HTR-8/SVneo (cell line): Measurements from ENCODE around the gene EYA2.

Source experiments
- DNase-seq: peaks from one replicate; pipeline ENCODE4 v3.0.0; 2011; ENCODE audit warnings: low spot score, mixed read lengths; ENCODE audit not compliant: insufficient read length
- FAIRE-seq: peaks from 2 replicates; lab custom pipeline; 2011; peaks lifted over from hg19 to GRCh38; lab: Jason Lieb, UNC

The EYA2 gene

GRCh38 chr20:47051936-47052526 is 157.4 kb downstream of the EYA2 start:
- DNase-seq (no peak), FAIRE-seq (no peak)

DNA sequence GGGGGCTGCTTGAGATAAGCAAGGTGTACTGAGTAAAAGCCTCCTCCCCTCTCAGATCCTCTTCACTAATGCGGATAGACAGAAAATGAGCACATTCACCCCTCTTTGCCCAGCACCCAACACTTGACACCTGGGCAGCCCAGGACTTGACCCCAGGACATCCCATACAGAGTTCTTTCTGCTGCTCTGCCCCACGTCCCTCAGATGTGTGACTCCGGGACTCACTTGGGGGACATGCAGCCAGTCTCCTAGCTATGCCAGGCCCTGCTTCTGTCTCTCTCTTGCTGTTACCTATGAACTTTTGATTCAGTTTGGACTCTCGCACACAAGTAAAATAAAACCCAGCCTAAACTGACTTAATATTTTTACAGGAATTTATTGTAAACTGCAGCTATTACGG is 159.9 kb downstream of the EYA2 start:
- DNase-seq (no peak), FAIRE-seq (no peak)

DNA sequence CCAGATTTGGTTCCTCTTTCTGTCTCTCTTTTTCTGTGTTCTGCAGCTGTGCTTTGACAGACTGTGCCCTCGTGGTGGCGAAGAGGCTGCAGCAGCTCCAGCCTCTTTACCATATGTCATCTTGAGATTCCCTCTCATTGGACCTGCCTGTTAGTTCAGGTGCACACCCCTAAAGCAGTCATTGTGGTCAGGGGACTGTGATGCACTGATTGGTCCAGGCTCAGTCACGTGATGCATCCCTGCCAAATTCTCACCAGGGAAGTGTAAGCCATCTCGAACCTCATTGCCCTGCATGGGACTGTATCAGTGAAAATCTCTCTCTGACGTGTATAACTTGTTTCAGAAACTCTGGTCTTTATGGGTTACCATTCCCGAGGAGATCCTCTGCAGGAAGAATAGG is 160.3 kb downstream of the EYA2 start:
- FAIRE-seq (peak; percentile 86), DNase-seq (no peak)

- no peak for DNase-seq
- FAIRE-seq: peak; percentile 93
These were observed 161.2 kb downstream of the EYA2 start for GRCh38 chr20:47055699-47056369.

GRCh38 chr20:47057661-47058060 is 163.0 kb downstream of the EYA2 start:
- no peak for DNase-seq
- FAIRE-seq: peak; percentile 83

DNA sequence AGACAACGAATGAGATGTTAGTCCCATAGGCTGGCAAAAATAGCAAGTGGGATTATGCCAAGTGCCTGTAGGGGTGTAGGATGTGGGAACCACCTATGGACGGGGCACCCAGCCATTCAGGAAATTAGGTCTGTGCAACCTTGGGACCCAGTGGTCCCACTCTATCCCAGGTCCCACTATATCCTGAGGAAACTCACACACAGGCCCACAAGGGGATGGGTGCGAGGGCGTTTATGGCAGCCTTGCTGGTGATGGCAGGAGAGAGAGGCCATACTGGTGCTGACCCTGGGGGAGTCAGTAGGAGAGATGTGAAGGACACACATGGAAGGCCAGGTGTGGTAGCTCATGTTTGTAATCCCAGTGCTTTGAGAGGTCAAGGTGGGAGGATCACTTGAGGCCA is 163.6 kb downstream of the EYA2 start:
- FAIRE-seq: no peak
- no peak for DNase-seq

GRCh38 chr20:47059536-47059935 is 164.9 kb downstream of the EYA2 start:
- no peak for DNase-seq
- no peak for FAIRE-seq

- FAIRE-seq (peak; percentile 84), DNase-seq (no peak)
These were observed 166.9 kb downstream of the EYA2 start for GRCh38 chr20:47061549-47061948.

- FAIRE-seq (no peak), DNase-seq (no peak)
These were observed 167.7 kb downstream of the EYA2 start for GRCh38 chr20:47062226-47062890.

GRCh38 chr20:47063407-47063806 is 168.8 kb downstream of the EYA2 start:
- no peak for DNase-seq
- no peak for FAIRE-seq

DNA sequence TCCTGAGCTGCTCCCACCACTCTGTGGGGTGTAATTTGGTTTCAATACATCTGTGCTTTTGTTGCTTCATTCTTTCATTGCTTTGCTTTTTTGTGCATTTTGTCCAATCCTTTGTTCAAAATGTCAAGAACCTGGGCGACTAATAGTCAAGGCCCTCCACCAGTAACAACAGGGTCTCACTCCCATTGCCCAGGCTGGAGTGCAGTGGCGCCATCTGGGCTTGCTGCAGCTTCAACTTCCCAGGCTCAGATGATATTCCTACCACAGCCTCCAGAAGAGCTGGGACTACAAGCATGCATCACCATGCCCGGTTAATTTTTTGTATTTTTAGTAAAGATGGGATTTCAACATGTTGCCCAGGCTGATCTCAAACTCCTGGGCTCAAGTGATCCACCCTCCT is 169.2 kb downstream of the EYA2 start:
- FAIRE-seq (no peak), DNase-seq (no peak)

DNA sequence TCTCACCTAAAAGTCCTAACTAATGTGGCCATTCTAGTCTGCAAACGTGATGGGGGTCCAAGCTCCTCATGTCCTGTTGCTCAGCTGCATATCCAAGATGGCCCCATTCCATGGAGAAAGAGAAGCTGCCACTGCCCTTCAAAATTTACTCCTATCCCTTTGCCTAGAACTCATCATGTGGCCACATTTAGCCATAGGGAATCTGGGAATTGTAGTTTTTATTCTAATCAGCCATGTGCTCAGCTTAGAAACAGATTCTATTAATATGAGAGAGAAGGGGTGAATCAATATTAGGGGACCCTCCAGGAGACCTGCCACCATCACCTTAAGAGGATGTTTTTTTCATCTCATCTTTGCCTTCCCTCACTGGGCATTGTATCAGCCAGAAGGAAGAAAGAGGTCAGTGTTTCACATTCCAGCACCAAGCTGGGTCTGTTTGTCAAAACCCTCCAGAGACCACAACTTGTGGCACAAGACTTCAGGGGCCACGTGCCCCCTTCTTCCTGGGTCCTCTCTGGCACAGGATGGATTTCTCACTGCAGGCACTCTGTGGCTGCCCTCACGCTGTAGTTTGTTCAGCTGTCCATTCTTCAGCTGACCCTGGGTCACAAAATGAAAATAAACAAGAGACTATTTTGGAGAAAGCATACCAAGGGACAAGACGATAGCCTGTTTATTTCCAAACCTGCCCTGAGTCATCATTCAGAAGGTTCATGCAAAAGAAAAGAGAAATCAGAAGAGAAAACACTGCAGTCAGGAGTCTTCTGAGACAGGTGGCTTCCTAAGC is 172.0 kb downstream of the EYA2 start:
- FAIRE-seq (no peak), DNase-seq (no peak)

- peak; percentile 33 for FAIRE-seq
- no peak for DNase-seq
These were observed 173.1 kb downstream of the EYA2 start for GRCh38 chr20:47067776-47068175.

GRCh38 chr20:47070176-47070575 is 175.5 kb downstream of the EYA2 start:
- no peak for FAIRE-seq
- DNase-seq: no peak

DNA sequence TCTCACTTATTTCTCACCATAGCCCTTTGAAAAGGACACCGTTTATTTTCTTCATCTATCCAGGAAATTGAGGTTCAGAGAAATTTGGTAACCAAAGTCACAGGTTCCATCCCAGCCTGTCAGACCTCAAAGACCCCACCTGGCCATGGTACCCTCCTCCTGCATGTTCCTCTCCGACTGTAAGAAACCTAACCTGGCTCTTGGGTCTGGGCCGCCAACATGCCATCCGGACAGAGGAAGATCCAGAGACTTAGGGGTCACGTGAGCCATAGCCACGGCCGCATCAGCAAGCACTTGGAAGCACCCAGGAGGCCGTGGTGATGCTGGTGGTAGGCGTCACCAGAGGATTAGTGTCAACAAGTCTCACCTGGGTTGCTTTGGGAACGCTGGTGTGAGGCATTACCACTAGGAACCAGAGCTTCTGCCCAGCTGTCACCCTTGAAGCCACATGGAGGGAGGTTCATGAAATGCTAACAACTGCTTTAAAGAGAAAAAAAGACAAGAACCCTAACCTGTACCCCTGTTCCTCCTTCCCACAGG is 177.1 kb downstream of the EYA2 start:
- FAIRE-seq (peak; percentile 68), DNase-seq (no peak)

DNA sequence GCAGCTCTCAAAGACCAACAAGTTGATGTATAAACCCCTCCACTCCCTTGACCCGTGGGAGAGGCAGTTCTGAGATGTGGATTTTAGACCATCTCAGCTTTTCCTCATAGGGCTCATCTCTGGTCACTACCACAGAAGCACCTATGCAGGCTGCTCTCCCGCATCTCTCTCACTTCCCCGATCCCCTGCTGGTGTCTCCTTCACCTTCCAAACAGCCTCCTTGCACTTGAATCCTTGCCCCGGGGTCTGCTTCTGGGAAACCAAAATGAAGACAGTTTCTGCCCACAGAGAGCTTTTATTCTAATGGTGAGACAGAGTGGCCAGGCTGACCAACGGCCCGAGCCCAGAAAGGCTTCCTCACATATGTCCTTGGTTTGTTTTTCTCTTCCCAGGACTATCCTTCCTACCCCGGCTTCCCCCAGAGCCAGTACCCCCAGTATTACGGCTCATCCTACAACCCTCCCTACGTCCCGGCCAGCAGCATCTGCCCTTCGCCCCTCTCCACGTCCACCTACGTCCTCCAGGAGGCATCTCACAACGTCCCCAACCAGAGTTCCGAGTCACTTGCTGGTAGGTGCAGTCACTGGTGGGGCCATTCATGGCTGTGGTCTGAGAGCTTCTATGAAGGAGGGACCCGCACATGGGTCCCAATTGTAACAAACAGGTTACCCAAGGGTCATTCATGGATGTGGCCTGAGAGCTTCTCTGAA is 179.3 kb downstream of the EYA2 start:
- FAIRE-seq (peak; percentile 89), DNase-seq (no peak)

DNA sequence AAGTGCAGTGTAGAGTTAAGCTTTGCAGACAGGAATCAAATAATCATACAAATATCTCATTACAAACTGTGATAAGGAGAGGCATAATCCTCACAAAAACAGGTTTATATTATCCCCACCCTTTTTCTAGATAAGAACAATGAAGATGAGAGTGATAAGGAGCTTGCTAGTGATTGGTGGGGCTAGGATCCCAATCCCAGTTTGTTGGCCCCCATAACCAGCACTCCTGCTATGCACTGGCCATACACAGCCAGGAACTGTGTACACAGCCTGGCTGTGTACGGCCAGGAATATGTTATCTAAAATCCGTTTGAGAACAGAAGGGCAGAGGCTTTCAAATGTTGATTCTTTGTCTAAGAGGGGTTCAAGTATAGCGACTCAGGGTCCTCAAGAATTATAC is 180.6 kb downstream of the EYA2 start:
- FAIRE-seq (peak; percentile 60), DNase-seq (no peak)

GRCh38 chr20:47079047-47079446 is 184.4 kb downstream of the EYA2 start:
- no peak for FAIRE-seq
- no peak for DNase-seq

GRCh38 chr20:47080365-47080764 is 185.7 kb downstream of the EYA2 start:
- FAIRE-seq (no peak), DNase-seq (no peak)

DNA sequence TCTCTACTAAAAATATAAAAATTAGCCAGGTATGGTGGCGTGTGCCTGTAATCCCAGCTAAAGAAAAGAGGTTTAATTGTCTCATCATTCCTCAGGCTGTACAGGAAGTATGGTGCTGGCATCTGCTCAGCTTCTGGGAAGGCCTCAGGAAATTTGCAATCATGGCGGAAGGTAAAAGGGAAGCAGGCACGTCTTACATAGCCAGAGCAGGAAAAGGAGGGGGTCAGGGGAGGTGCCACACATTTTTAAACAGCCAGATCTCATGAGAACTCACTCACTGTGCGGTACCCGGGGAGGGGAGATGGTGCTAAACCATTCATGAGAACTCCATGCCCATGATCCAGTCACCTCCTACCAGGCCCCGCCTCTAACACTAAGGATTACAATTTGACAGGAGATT is 191.7 kb downstream of the EYA2 start:
- FAIRE-seq: no peak
- DNase-seq: no peak
